ENCODE results near the gene PARVB. TPM values are rescaled to one million over a fixed set of nuclear protein-coding genes. Genes with fewer than 3 reads are reported as not detected.

The PARVB gene
- total and polyA plus RNA-seq, 2 donors (not counting 1 experiment from before 2014, with no cell fraction given): 12.1 to 47.3 TPM

GRCh38 chr22:44067901-44068300, 43.8 kb downstream of the PARVB start:
- H3K4me1 ChIP-seq (ENCODE audit: control insufficient read depth, extremely low read depth, insufficient read depth, low read length): no peaks in the 10 kb centered on the region
- no peaks in the 10 kb centered on the region for H3K36me3 ChIP-seq (ENCODE audit: control insufficient read depth, insufficient read depth, low read length)
- no peak overlapping the region for H3K4me2 ChIP-seq (ENCODE audit: extremely low read depth, insufficient read depth, low read length)
- H3K9ac ChIP-seq (ENCODE audit: insufficient read depth, low read length): no peak overlapping the region
- H4K20me1 ChIP-seq (ENCODE audit: control insufficient read depth, extremely low read depth, insufficient read depth, low read length): no peaks in the 10 kb centered on the region
- H3K27ac ChIP-seq (ENCODE audit: insufficient read depth, low read length): no peak overlapping the region
- no peak overlapping the region for H2AFZ ChIP-seq (ENCODE audit: low read length)
- H3K9me3 ChIP-seq (ENCODE audit: control insufficient read depth, insufficient read depth, low read depth, low read length): no peaks in the 10 kb centered on the region
- no peaks in the 10 kb centered on the region for H3K27me3 ChIP-seq (ENCODE audit: control insufficient read depth, insufficient read depth, low read length)
- TF ChIP-seq, protein P1, sequence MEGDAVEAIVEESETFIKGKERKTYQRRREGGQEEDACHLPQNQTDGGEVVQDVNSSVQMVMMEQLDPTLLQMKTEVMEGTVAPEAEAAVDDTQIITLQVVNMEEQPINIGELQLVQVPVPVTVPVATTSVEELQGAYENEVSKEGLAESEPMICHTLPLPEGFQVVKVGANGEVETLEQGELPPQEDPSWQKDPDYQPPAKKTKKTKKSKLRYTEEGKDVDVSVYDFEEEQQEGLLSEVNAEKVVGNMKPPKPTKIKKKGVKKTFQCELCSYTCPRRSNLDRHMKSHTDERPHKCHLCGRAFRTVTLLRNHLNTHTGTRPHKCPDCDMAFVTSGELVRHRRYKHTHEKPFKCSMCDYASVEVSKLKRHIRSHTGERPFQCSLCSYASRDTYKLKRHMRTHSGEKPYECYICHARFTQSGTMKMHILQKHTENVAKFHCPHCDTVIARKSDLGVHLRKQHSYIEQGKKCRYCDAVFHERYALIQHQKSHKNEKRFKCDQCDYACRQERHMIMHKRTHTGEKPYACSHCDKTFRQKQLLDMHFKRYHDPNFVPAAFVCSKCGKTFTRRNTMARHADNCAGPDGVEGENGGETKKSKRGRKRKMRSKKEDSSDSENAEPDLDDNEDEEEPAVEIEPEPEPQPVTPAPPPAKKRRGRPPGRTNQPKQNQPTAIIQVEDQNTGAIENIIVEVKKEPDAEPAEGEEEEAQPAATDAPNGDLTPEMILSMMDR (conservative IDR thresholded peaks at IDR 0.05 in 1 of 2, IDR thresholded peaks at IDR 0.05 in 1 of 2; ENCODE audit: low read depth in 1 of 2, low read length in 2 of 2): no peak
- no peak for TF ChIP-seq EZH2 (IDR thresholded peaks at IDR 0.05; ENCODE audit: low read length, missing control alignments)
- no peak for DNase-seq (ENCODE audit: low read depth in 2 of 2)
- H3K4me3 ChIP-seq (replicated peaks in 1 of 4; ENCODE audit: control extremely low read depth in 1 of 4, insufficient read depth in 1 of 4, low read depth in 3 of 4, low read length in 4 of 4): no peak overlapping the region
- no peaks in the 10 kb centered on the region for H3K79me2 ChIP-seq (ENCODE audit: control insufficient read depth, insufficient read depth, low read length)

GRCh38 chr22:44068422-44069191, 44.5 kb downstream of the PARVB start:
- TF ChIP-seq, protein P1 (conservative IDR thresholded peaks at IDR 0.05 in 1 of 2, IDR thresholded peaks at IDR 0.05 in 1 of 2; ENCODE audit: low read depth in 1 of 2, low read length in 2 of 2): no peak
- TF ChIP-seq EZH2 (IDR thresholded peaks at IDR 0.05; ENCODE audit: low read length, missing control alignments): no peak
- no peak overlapping the region for H3K27ac ChIP-seq (ENCODE audit: insufficient read depth, low read length)
- H4K20me1 ChIP-seq (ENCODE audit: control insufficient read depth, extremely low read depth, insufficient read depth, low read length): no peaks in the 10 kb centered on the region
- H3K27me3 ChIP-seq (ENCODE audit: control insufficient read depth, insufficient read depth, low read length): no peaks in the 10 kb centered on the region
- H3K4me3 ChIP-seq (replicated peaks in 1 of 4; ENCODE audit: control extremely low read depth in 1 of 4, insufficient read depth in 1 of 4, low read depth in 3 of 4, low read length in 4 of 4): no peak overlapping the region
- no peaks in the 10 kb centered on the region for H3K4me1 ChIP-seq (ENCODE audit: control insufficient read depth, extremely low read depth, insufficient read depth, low read length)
- H3K9me3 ChIP-seq (ENCODE audit: control insufficient read depth, insufficient read depth, low read depth, low read length): no peaks in the 10 kb centered on the region
- H3K4me2 ChIP-seq (ENCODE audit: extremely low read depth, insufficient read depth, low read length): no peak overlapping the region
- DNase-seq (ENCODE audit: low read depth in 2 of 2): no peak
- H3K9ac ChIP-seq (ENCODE audit: insufficient read depth, low read length): no peak overlapping the region
- H2AFZ ChIP-seq (ENCODE audit: low read length): no peak overlapping the region
- no peaks in the 10 kb centered on the region for H3K79me2 ChIP-seq (ENCODE audit: control insufficient read depth, insufficient read depth, low read length)
- no peaks in the 10 kb centered on the region for H3K36me3 ChIP-seq (ENCODE audit: control insufficient read depth, insufficient read depth, low read length)

- H2AFZ ChIP-seq (ENCODE audit: low read length): no peak overlapping the region
- no peaks in the 10 kb centered on the region for H3K4me1 ChIP-seq (ENCODE audit: control insufficient read depth, extremely low read depth, insufficient read depth, low read length)
- H3K27ac ChIP-seq (ENCODE audit: insufficient read depth, low read length): no peak overlapping the region
- H3K4me2 ChIP-seq (ENCODE audit: extremely low read depth, insufficient read depth, low read length): no peak overlapping the region
- H3K9ac ChIP-seq (ENCODE audit: insufficient read depth, low read length): no peak overlapping the region
- H4K20me1 ChIP-seq (ENCODE audit: control insufficient read depth, extremely low read depth, insufficient read depth, low read length): no peaks in the 10 kb centered on the region
- TF ChIP-seq, protein P1 (conservative IDR thresholded peaks at IDR 0.05 in 1 of 2, IDR thresholded peaks at IDR 0.05 in 1 of 2; ENCODE audit: low read depth in 1 of 2, low read length in 2 of 2): no peak
- TF ChIP-seq EZH2 (IDR thresholded peaks at IDR 0.05; ENCODE audit: low read length, missing control alignments): no peak
- no peaks in the 10 kb centered on the region for H3K36me3 ChIP-seq (ENCODE audit: control insufficient read depth, insufficient read depth, low read length)
- no peaks in the 10 kb centered on the region for H3K27me3 ChIP-seq (ENCODE audit: control insufficient read depth, insufficient read depth, low read length)
- H3K4me3 ChIP-seq (replicated peaks in 1 of 4; ENCODE audit: control extremely low read depth in 1 of 4, insufficient read depth in 1 of 4, low read depth in 3 of 4, low read length in 4 of 4): no peak overlapping the region
- H3K79me2 ChIP-seq (ENCODE audit: control insufficient read depth, insufficient read depth, low read length): no peaks in the 10 kb centered on the region
- DNase-seq (ENCODE audit: low read depth in 2 of 2): no peak
- H3K9me3 ChIP-seq (ENCODE audit: control insufficient read depth, insufficient read depth, low read depth, low read length): no peaks in the 10 kb centered on the region
Measured at GRCh38 chr22:44070029-44070428, 45.9 kb downstream of the PARVB start.
